Measurements from ENCODE around the gene HMGCS2.
"Not testable (repeated sequence)": the region's sequence is repeated elsewhere in the genome, so short reads cannot be mapped to it uniquely, and the experiment has no call there.

The HMGCS2 gene

GRCh38 chr1:119786473-119787050, 17.9 kb upstream of the HMGCS2 start:
- not testable (repeated sequence) for DNase-seq

- not testable (repeated sequence) for DNase-seq
Observed at GRCh38 chr1:119786046-119786445, 17.3 kb upstream of the HMGCS2 start.

- DNase-seq, result no peak
Observed at GRCh38 chr1:119784191-119784781, 15.6 kb upstream of the HMGCS2 start.

GRCh38 chr1:119783354-119784185, 14.9 kb upstream of the HMGCS2 start:
- DNase-seq, result no peak

- no peak for DNase-seq
Observed at GRCh38 chr1:119782631-119783325, 14.1 kb upstream of the HMGCS2 start.

- no peak for DNase-seq
Observed at GRCh38 chr1:119781434-119782210, 12.9 kb upstream of the HMGCS2 start.

GRCh38 chr1:119779869-119780356, 11.2 kb upstream of the HMGCS2 start:
- DNase-seq, result no peak

GRCh38 chr1:119778886-119779560, 10.3 kb upstream of the HMGCS2 start:
- DNase-seq, result no peak

GRCh38 chr1:119778359-119778758, 9.7 kb upstream of the HMGCS2 start:
- no peak for DNase-seq

- DNase-seq, result no peak
Observed at GRCh38 chr1:119774746-119775490, 6.2 kb upstream of the HMGCS2 start.

- DNase-seq, result no peak
Observed at GRCh38 chr1:119773711-119774241, 5.1 kb upstream of the HMGCS2 start.

- DNase-seq, result no peak
Observed at GRCh38 chr1:119772298-119772697, 3.6 kb upstream of the HMGCS2 start.

GRCh38 chr1:119771770-119772169, 3.1 kb upstream of the HMGCS2 start:
- no peak for DNase-seq

GRCh38 chr1:119771016-119771415, 2.3 kb upstream of the HMGCS2 start:
- DNase-seq, result no peak

GRCh38 chr1:119767486-119767885, 1.2 kb downstream of the HMGCS2 start:
- DNase-seq, result no peak

- DNase-seq, result no peak
Observed at GRCh38 chr1:119766374-119766794, 2.3 kb downstream of the HMGCS2 start.

- DNase-seq, result no peak
Observed at GRCh38 chr1:119764220-119764619, 4.5 kb downstream of the HMGCS2 start.

- DNase-seq, result no peak
Observed at GRCh38 chr1:119762953-119763352, 5.8 kb downstream of the HMGCS2 start.

- no peak for DNase-seq
Observed at GRCh38 chr1:119762409-119762808, 6.3 kb downstream of the HMGCS2 start.

- DNase-seq, result no peak
Observed at GRCh38 chr1:119758584-119758983, 10.1 kb downstream of the HMGCS2 start.

- DNase-seq, result no peak
Observed at GRCh38 chr1:119752592-119752991, 16.1 kb downstream of the HMGCS2 start.
